Measurements from ENCODE around the gene CYP8B1.

CYP8B1 gene

GRCh38 chr3:42875325-42876151 is at the start of gene CYP8B1:
Gene CYP8B1 (minus strand): TSS chr3:42875879. CDS start chr3:42875816, 63 bp downstream.
- no peak for DNase-seq

- DNase-seq, result no peak
Observed at GRCh38 chr3:42923606-42924005, 47.9 kb upstream of the CYP8B1 start.

DNA sequence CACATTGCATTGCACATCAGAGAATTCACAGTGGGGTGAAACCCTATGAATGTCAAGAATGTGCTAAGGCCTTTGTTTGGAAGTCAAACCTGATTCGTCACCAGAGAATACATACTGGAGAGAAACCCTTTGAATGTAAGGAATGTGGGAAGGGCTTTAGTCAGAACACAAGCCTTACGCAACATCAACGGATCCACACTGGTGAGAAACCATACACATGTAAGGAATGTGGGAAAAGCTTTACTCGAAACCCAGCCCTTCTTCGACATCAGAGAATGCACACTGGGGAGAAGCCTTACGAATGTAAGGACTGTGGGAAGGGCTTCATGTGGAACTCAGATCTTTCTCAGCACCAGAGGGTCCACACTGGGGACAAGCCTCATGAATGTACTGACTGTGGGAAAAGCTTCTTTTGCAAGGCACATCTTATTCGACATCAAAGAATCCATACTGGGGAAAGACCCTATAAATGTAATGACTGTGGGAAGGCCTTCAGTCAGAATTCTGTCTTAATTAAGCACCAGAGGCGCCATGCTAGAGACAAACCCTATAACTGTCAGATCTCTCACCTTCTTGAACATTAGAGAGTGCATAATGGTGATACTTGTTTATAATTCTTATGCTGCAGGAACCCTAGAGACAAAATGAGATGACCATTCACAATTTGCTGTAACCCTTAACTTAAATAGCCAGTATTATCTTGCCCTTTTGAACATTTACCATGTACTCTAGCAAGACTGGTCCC is 39.3 kb upstream of the CYP8B1 start:
- DNase-seq, result no peak

GRCh38 chr3:42911551-42911950 is 35.9 kb upstream of the CYP8B1 start:
- no peak for DNase-seq

GRCh38 chr3:42908675-42909074 is 33.0 kb upstream of the CYP8B1 start:
- no peak for DNase-seq

GRCh38 chr3:42906848-42907183 is 31.1 kb upstream of the CYP8B1 start:
- no peak for DNase-seq

GRCh38 chr3:42906070-42906847 is 30.6 kb upstream of the CYP8B1 start, which contains the start of gene ZNF662:
Gene ZNF662 (plus strand): TSS chr3:42906142. CDS start chr3:42908115, 1,973 bp downstream.
- no peak for DNase-seq

- DNase-seq, result no peak
Observed at GRCh38 chr3:42905740-42906069, 30.0 kb upstream of the CYP8B1 start.

GRCh38 chr3:42904076-42904475 is 28.4 kb upstream of the CYP8B1 start:
- DNase-seq, result no peak

DNA sequence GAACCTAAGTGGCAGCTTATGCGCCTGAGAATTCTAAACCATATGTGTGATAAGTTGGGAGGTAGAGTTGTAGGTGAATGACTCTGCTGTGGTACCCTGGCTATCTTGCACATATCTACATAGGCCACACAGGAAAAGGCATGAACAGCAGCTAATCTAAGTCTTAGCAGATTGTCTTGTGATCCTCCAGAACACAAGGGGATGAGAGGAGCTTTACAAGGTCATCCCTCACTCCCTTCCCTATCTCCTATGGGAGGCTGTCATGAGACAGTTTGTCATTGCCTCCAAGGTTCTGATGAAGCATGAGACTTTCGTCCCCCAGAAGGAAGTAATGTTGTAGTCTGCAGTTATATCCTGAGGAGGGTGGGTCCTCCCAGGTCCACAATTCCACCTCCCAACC is 26.6 kb upstream of the CYP8B1 start:
- DNase-seq, result no peak

- DNase-seq, result peak; percentile 47
Observed at GRCh38 chr3:42901073-42901415, 25.4 kb upstream of the CYP8B1 start.

- peak; percentile 35 for DNase-seq
Observed at GRCh38 chr3:42900226-42901072, 24.8 kb upstream of the CYP8B1 start.

DNA sequence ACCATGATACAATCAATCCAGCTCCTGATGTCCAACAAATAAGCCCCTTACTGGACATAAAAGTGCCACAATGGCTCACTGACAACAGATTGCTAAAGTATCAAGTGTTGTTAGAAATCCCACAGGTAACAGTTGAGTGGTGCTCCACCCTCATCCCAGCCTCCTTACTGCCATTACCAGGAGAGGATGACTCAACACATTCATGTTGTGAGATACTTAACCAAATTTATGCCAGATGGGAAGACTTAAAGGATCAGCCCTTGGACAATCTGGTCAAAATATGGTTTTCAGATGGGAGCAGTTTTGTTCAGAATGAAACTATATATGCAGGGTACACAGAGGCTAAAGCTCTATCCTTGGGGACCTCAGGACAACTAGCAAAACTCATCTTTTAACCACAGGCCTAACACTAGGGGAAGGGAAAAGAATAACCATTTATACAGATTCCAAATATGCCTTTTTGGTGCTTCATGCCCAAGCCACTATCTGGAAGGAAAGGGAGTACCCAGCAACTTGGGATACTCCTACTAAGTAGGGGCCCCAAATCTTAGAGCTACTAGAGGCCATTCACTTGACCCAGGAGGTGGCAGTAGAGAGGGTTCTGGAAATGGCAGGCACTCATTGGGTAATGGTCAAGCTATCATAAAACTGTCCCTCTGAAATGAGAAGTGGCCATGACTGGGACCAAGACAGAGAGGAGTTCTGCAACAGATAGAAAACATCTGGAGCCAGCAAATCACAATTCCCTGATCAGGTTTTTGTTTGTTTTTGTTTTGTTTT is 23.4 kb upstream of the CYP8B1 start:
- no peak for DNase-seq

- DNase-seq, result no peak
Observed at GRCh38 chr3:42895580-42895868, 19.8 kb upstream of the CYP8B1 start.

GRCh38 chr3:42894698-42895579 is 19.3 kb upstream of the CYP8B1 start:
- no peak for DNase-seq

DNA sequence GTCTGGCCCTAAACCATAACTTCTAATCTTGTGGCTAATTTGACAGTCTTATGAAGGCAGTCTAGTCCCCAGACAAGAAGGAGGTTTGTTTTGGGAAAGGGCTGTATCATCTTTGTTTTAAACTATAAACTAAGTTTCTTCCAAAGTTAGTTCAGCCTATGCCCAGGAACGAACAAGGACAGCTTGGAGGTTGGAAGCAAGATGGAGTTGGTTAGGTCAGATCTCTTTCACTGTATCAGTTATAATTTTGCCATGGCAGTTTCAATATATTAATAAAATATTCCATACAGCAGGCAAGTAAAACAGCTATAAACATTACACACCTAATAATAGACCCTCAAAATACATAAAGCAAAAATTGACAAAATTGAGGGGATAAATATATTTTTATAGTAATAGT is 17.1 kb upstream of the CYP8B1 start:
- DNase-seq, result no peak

DNA sequence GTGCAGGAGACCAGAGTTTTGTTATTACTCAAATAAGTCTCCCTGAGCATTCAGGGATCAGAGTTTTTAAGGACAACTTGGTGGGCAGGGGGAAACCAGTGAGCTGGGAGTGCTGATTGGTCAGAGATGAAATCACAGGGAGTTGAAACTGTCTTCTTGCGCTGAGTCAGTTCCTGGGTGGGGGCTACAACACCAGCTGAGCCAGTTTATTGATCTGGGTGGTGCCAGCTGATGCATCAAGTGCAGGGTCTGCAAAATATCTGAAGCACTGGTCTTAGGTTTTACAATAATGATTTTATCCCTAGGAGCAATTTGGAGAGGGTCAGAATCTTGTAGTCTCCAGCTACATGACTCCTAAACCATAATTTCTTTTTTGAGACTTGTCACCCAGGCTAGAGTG is 16.5 kb upstream of the CYP8B1 start:
- DNase-seq, result no peak

- DNase-seq, result no peak
Observed at GRCh38 chr3:42891042-42891441, 15.4 kb upstream of the CYP8B1 start.

DNA sequence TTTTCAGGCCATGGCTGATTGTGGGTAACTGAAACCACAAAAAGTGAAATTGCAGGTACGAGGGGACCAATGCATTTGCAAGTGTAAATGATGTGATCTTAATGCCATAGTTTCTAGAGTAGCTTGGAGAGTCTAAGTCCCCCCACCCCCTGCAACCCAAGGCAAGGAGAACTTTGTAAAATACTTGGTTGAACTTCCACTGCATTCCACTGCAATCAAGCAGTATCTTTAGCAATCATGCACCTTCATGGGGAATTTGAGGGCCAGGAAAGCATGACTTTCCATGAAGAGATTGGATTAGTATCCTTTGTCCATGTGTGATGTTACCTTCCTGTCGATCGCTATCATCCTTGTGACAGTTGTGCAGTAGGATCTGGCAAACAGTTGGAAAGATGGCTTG is 11.4 kb upstream of the CYP8B1 start:
- DNase-seq, result no peak

- no peak for DNase-seq
Observed at GRCh38 chr3:42886294-42886822, 10.7 kb upstream of the CYP8B1 start.

GRCh38 chr3:42884324-42884723 is 8.6 kb upstream of the CYP8B1 start:
- DNase-seq, result no peak
